DOHH2 (cell line): ENCODE data around the gene CNTNAP2.

Experiments used
- H3F3A ChIP-seq: fragments of 200-600 bp; sonication (generic), shearing (Covaris generic); 2 replicates; pipeline ENCODE4 v1.6.0; 2016; ENCODE audit warnings: antibody characterized with exemption, mild to moderate bottlenecking; ENCODE audit not compliant: control insufficient read depth, insufficient read depth
- H3K27ac ChIP-seq: fragments of 200-600 bp; sonication (generic); 2 replicates; pipeline ENCODE4 v1.5.1; 2014; ENCODE audit warnings: low read depth, mild to moderate bottlenecking, low read length, moderate library complexity
- H3K27me3 ChIP-seq: fragments of 200-600 bp; sonication (generic); 2 replicates; pipeline ENCODE4 v1.6.1; 2014; ENCODE audit warnings: mild to moderate bottlenecking, low read length, mixed read lengths; ENCODE audit not compliant: control insufficient read depth
- H3K36me3 ChIP-seq: fragments of 200-600 bp; sonication (generic); 2 replicates; pipeline ENCODE4 v1.6.1; 2014; ENCODE audit warnings: mild to moderate bottlenecking, low read length, moderate library complexity, mixed read lengths; ENCODE audit not compliant: control insufficient read depth
- H3K4me1 ChIP-seq: fragments of 200-600 bp; sonication (generic); 2 replicates; pipeline ENCODE4 v1.6.1; 2014; ENCODE audit warnings: mild to moderate bottlenecking, low read length, mixed read lengths; ENCODE audit not compliant: control insufficient read depth
- H3K4me2 ChIP-seq: fragments of 200-600 bp; sonication (generic); 2 replicates; pipeline ENCODE4 v1.6.0; 2014; ENCODE audit warnings: mild to moderate bottlenecking, low read length, moderate library complexity
- H3K4me3 ChIP-seq: fragments of 200-600 bp; sonication (generic); 2 replicates; pipeline ENCODE4 v1.5.1; 2014; ENCODE audit warnings: mild to moderate bottlenecking, low read length, mixed read lengths
- H3K79me2 ChIP-seq: fragments of 200-600 bp; sonication (generic); 2 replicates; pipeline ENCODE4 v1.6.1; 2014; ENCODE audit warnings: mild to moderate bottlenecking, low read length, mixed read lengths; ENCODE audit not compliant: control insufficient read depth
- H3K9me2 ChIP-seq: fragments of 200-600 bp; sonication (generic); replicated peaks from 2 replicates; pipeline ENCODE4 v1.6.1; 2014; ENCODE audit warnings: mild to moderate bottlenecking, low read length, mixed read lengths; ENCODE audit not compliant: control insufficient read depth
- H3K9me3 ChIP-seq: fragments of 200-600 bp; sonication (generic); 2 replicates; pipeline ENCODE4 v1.6.1; 2014; ENCODE audit warnings: antibody characterized with exemption, low read length, mixed read lengths; ENCODE audit not compliant: control insufficient read depth, insufficient read depth
- H4K20me1 ChIP-seq: fragments of 200-600 bp; sonication (generic); 2 replicates; pipeline ENCODE4 v1.6.0; 2014; ENCODE audit warnings: low read depth, mild to moderate bottlenecking, antibody characterized with exemption, low read length, moderate library complexity; ENCODE audit not compliant: control insufficient read depth, insufficient read depth
- CTCF ChIP-seq: fragments of 200-600 bp; sonication (generic); IDR thresholded peaks from one replicate; pipeline ENCODE4 v1.5.1; 2014; ENCODE audit warnings: antibody characterized with exemption, mild to moderate bottlenecking, low read depth, low read length; ENCODE audit not compliant: poor library complexity, severe bottlenecking
- EZH2phosphoT487 ChIP-seq: fragments of 200-600 bp; sonication (generic); IDR thresholded peaks from 2 replicates; pipeline ENCODE4 v1.6.1; 2017; ENCODE audit warnings: borderline replicate concordance, mild to moderate bottlenecking, antibody characterized with exemption, low read length, moderate library complexity, mixed read lengths

CNTNAP2 gene

GRCh38 chr7:147818317-147818716, 1701.7 kb downstream of the CNTNAP2 start:
- TF ChIP-seq EZH2phosphoT487, result no peak
- TF ChIP-seq CTCF, result no peak
- Histone ChIP-seq H3K9me3 (no peaks in the 10 kb centered on the region), H3F3A (no peaks in the 10 kb centered on the region), H3K4me1 (no peaks in the 10 kb centered on the region), H3K36me3 (no peaks in the 10 kb centered on the region), H3K4me2 (no peak overlapping the region), H3K27ac (no peak overlapping the region), H4K20me1 (no peaks in the 10 kb centered on the region), H3K27me3 (no peaks in the 10 kb centered on the region), H3K79me2 (no peaks in the 10 kb centered on the region), H3K4me3 (no peak overlapping the region), H3K9me2 (no peaks in the 10 kb centered on the region)

- Histone ChIP-seq H3K9me2 (no peaks in the 10 kb centered on the region), H3K4me1 (no peaks in the 10 kb centered on the region), H3K79me2 (no peaks in the 10 kb centered on the region), H3K36me3 (no peaks in the 10 kb centered on the region), H3K27ac (no peak overlapping the region), H3K9me3 (no peaks in the 10 kb centered on the region), H3F3A (no peaks in the 10 kb centered on the region), H3K4me3 (no peak overlapping the region), H3K27me3 (no peaks in the 10 kb centered on the region), H3K4me2 (no peak overlapping the region), H4K20me1 (no peaks in the 10 kb centered on the region)
- TF ChIP-seq CTCF, result no peak
- TF ChIP-seq EZH2phosphoT487, result no peak
Measured at GRCh38 chr7:147824671-147825070, 1708.1 kb downstream of the CNTNAP2 start.

- no peaks in the 10 kb centered on the region for H3K9me2 ChIP-seq
- no peaks in the 10 kb centered on the region for H3K36me3 ChIP-seq
- no peaks in the 10 kb centered on the region for H3K9me3 ChIP-seq
- no peak overlapping the region for H3K4me2 ChIP-seq
- H3K27me3 ChIP-seq, result no peaks in the 10 kb centered on the region
- no peak overlapping the region for H3K27ac ChIP-seq
- no peaks in the 10 kb centered on the region for H4K20me1 ChIP-seq
- TF ChIP-seq EZH2phosphoT487 (no peak), CTCF (no peak)
- H3K4me1 ChIP-seq, result no peaks in the 10 kb centered on the region
- H3F3A ChIP-seq, result no peaks in the 10 kb centered on the region
- no peaks in the 10 kb centered on the region for H3K79me2 ChIP-seq
- no peak overlapping the region for H3K4me3 ChIP-seq
Measured at GRCh38 chr7:147829016-147829415, 1712.4 kb downstream of the CNTNAP2 start.

GRCh38 chr7:147833557-147833956, 1717.0 kb downstream of the CNTNAP2 start:
- Histone ChIP-seq H3K9me3 (no peaks in the 10 kb centered on the region), H3K27ac (no peak overlapping the region), H3K4me2 (no peak overlapping the region), H3F3A (no peaks in the 10 kb centered on the region), H3K4me1 (no peaks in the 10 kb centered on the region), H3K79me2 (no peaks in the 10 kb centered on the region), H3K36me3 (no peaks in the 10 kb centered on the region), H3K27me3 (no peaks in the 10 kb centered on the region), H4K20me1 (no peaks in the 10 kb centered on the region), H3K9me2 (no peaks in the 10 kb centered on the region), H3K4me3 (no peak overlapping the region)
- no peak for TF ChIP-seq CTCF
- no peak for TF ChIP-seq EZH2phosphoT487
